Measurements from ENCODE around the gene PSEN1. TPM values are rescaled to one million over a fixed set of nuclear protein-coding genes. Genes with fewer than 3 reads are reported as not detected.

Gene PSEN1
- total RNA-seq, 1 experiment from 2014 or later, result 41.9 TPM

- Histone ChIP-seq H3K36me3 (ENCODE audit: insufficient read depth, low read length, poor library complexity, severe bottlenecking) (no peaks in the 10 kb centered on the region), H3K27me3 (replicated peaks; ENCODE audit: insufficient read depth, low read depth, low read length, poor library complexity) (no peaks in the 10 kb centered on the region), H3K4me1 (ENCODE audit: insufficient read depth, low read length, poor library complexity, severe bottlenecking) (peaks cover 12% of the 10 kb centered on the region), H3K27ac (ENCODE audit: low read depth, low read length, poor library complexity, severe bottlenecking) (no peak overlapping the region), H3K9me3 (ENCODE audit: low read depth, low read length, poor library complexity, severe bottlenecking) (no peaks in the 10 kb centered on the region), H3K4me3 (ENCODE audit: low read depth, low read length, poor library complexity, severe bottlenecking) (no peak overlapping the region)
- no TSS peak for BruUV-seq (replicated peaks)
- ChIA-PET POLR2A (ENCODE audit: low non-redundant PET) (no interaction called here), CTCF (no interaction called here)
- no peak for DNase-seq (ENCODE audit: low spot score)
- TF ChIP-seq EZH2 (IDR thresholded peaks at IDR 0.05; ENCODE audit: borderline replicate concordance, low read depth, low read length, poor library complexity, severe bottlenecking) (no peak), CTCF (conservative IDR thresholded peaks at IDR 0.05; ENCODE audit: low read depth, low read length) (no peak)
- intact Hi-C loops (cut with micrococcal nuclease; ENCODE audit: unreplicated experiment), result no loop called here
These were observed 7.3 kb downstream of the PSEN1 start for GRCh38 chr14:73143617-73144016.

GRCh38 chr14:73145371-73145770 lies 9.1 kb downstream of the PSEN1 start:
- Histone ChIP-seq H3K9me3 (ENCODE audit: low read depth, low read length, poor library complexity, severe bottlenecking) (no peaks in the 10 kb centered on the region), H3K27me3 (replicated peaks; ENCODE audit: insufficient read depth, low read depth, low read length, poor library complexity) (no peaks in the 10 kb centered on the region), H3K4me3 (ENCODE audit: low read depth, low read length, poor library complexity, severe bottlenecking) (no peak overlapping the region), H3K36me3 (ENCODE audit: insufficient read depth, low read length, poor library complexity, severe bottlenecking) (peaks cover 4% of the 10 kb centered on the region), H3K27ac (ENCODE audit: low read depth, low read length, poor library complexity, severe bottlenecking) (no peak overlapping the region), H3K4me1 (ENCODE audit: insufficient read depth, low read length, poor library complexity, severe bottlenecking) (peaks cover 12% of the 10 kb centered on the region)
- DNase-seq (ENCODE audit: low spot score), result no peak
- POLR2A ChIA-PET (ENCODE audit: low non-redundant PET), result no interaction called here
- TF ChIP-seq CTCF (conservative IDR thresholded peaks at IDR 0.05; ENCODE audit: low read depth, low read length) (no peak), EZH2 (IDR thresholded peaks at IDR 0.05; ENCODE audit: borderline replicate concordance, low read depth, low read length, poor library complexity, severe bottlenecking) (no peak)
- CTCF ChIA-PET, result no interaction called here
- BruUV-seq (replicated peaks), result no TSS peak
- intact Hi-C loops (cut with micrococcal nuclease; ENCODE audit: unreplicated experiment), result no loop called here

GRCh38 chr14:73146111-73146510 lies 9.8 kb downstream of the PSEN1 start:
- no peak for DNase-seq (ENCODE audit: low spot score)
- POLR2A ChIA-PET (ENCODE audit: low non-redundant PET), result interaction anchor here (0.6 kb wide), 1 partner anchor 344 kb away, joined by 5 read pairs; the partner anchor contains the start of gene RIOX1
- CTCF ChIA-PET, result no interaction called here
- Histone ChIP-seq H3K4me1 (ENCODE audit: insufficient read depth, low read length, poor library complexity, severe bottlenecking) (peaks cover 12% of the 10 kb centered on the region), H3K9me3 (ENCODE audit: low read depth, low read length, poor library complexity, severe bottlenecking) (no peaks in the 10 kb centered on the region), H3K36me3 (ENCODE audit: insufficient read depth, low read length, poor library complexity, severe bottlenecking) (peaks cover 4% of the 10 kb centered on the region), H3K27ac (ENCODE audit: low read depth, low read length, poor library complexity, severe bottlenecking) (no peak overlapping the region), H3K4me3 (ENCODE audit: low read depth, low read length, poor library complexity, severe bottlenecking) (no peak overlapping the region), H3K27me3 (replicated peaks; ENCODE audit: insufficient read depth, low read depth, low read length, poor library complexity) (no peaks in the 10 kb centered on the region)
- TF ChIP-seq CTCF (conservative IDR thresholded peaks at IDR 0.05; ENCODE audit: low read depth, low read length) (no peak), EZH2 (IDR thresholded peaks at IDR 0.05; ENCODE audit: borderline replicate concordance, low read depth, low read length, poor library complexity, severe bottlenecking) (no peak)
- intact Hi-C loops (cut with micrococcal nuclease; ENCODE audit: unreplicated experiment), result no loop called here
- no TSS peak for BruUV-seq (replicated peaks)
